Progenitor cell of endocrine pancreas (in vitro differentiated cells): ENCODE measurements around the gene C1orf167. TPM values are rescaled to one million over a fixed set of nuclear protein-coding genes. Genes with fewer than 3 reads are reported as not detected.

ENCODE experiments used
- DNase-seq: peaks from one replicate; pipeline ENCODE4 v3.0.0; 2021; ENCODE audit warnings: low spot score; ENCODE audit not compliant: unreplicated experiment
- H3K27ac Mint-ChIP-seq: 2 replicates; pipeline ENCODE4 v1.8.0; 2021; ENCODE audit warnings: mild to moderate bottlenecking, moderate library complexity, mixed read lengths
- H3K27me3 Mint-ChIP-seq: 2 replicates; pipeline ENCODE4 v1.8.0; 2021; ENCODE audit warnings: mixed read lengths
- H3K36me3 Mint-ChIP-seq: 2 replicates; pipeline ENCODE4 v1.8.0; 2022; ENCODE audit warnings: mixed read lengths; ENCODE audit not compliant: insufficient read depth
- H3K4me1 Mint-ChIP-seq: 2 replicates; pipeline ENCODE4 v1.8.0; 2021; ENCODE audit warnings: low read depth, mixed read lengths
- H3K4me3 Mint-ChIP-seq: 2 replicates; pipeline ENCODE4 v1.8.0; 2021; ENCODE audit warnings: low read depth, mild to moderate bottlenecking, moderate library complexity, mixed read lengths
- H3K9me3 Mint-ChIP-seq: 2 replicates; pipeline ENCODE4 v1.8.0; 2021; ENCODE audit warnings: low read depth, mixed read lengths
- total RNA-seq: library from RNA; stranded (reverse); gene quantifications from 2 replicates; pipeline ENCODE4 v1.2.1, GENCODE V29; 2021
- TF ChIP-seq, protein P1 (sequence below): fragments of 200-600 bp; sonication (generic); IDR thresholded peaks from one replicate; pipeline ENCODE4 v1.5.0; 2021; ENCODE audit warnings: antibody characterized with exemption, mild to moderate bottlenecking; ENCODE audit not compliant: unreplicated experiment

The C1orf167 gene
- total RNA-seq, 1 donor from 2014 or later = not detected

DNA sequence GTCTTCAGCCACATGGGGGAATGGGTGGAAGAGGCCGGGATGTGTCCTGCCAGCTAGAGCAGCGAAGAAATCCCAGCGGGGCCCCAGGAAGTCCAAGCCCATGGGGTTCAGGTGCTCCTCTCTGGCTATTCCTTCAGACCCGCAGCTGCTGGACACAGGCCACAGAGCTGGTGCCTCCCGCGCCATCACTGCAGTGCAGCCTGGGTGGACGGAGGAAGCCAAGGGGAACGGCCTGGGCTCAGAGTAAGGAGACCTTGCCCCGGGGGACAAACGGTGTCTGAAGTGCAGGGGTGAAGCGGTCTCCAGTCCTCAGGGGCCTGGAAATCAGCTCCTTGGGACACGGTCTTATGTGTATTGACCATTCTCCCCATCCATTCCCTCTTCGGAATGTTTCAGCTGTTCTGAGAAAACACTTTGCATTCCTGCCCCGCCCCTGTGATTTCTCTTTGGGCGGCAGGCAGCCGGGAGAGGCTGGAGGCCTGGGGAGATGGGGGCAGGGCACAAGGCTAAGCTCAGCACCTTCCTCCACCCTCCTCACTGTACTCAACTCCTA is 25.3 kb downstream of the C1orf167 start:
- peaks cover 5% of the 10 kb centered on the region for H3K27me3 Mint-ChIP-seq

DNA sequence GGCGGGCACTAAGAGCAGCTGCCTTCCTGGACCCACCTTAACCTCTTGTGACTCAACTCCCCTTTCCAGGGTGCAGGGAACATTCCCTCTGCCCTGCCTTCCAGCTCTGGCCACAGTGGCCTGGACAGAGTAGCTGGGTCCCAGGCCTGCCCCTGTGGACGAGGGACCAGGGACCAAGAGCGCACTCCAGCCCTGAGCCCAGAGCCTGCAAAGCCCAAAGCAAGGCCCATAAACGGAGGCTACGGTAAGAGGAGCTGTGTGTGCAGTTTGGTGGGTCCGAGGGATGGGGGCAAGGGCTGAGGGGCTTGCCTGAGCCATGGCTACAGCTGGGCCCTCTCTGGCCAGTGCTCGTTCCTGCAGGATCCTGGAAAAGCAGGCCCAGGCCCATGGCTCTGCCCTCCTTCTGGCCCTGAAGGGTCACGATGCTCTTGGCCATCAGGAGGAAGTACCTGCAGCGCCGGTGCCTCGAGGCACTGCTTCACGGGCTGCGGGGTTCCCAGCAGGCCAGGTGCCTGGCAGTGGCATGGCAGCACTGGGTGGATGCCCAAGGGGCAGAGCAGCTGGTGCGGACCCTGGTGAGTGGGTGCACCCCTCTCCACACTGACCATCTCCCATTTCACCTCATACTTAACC is 25.9 kb downstream of the C1orf167 start:
- H3K27me3 Mint-ChIP-seq = peaks cover 4% of the 10 kb centered on the region
- H3K9me3 Mint-ChIP-seq = no peaks in the 10 kb centered on the region
- DNase-seq = no peak
- H3K36me3 Mint-ChIP-seq = peaks cover 10% of the 10 kb centered on the region
- peak overlapping the region; percentile 71 for H3K27ac Mint-ChIP-seq
- TF ChIP-seq, protein P1, sequence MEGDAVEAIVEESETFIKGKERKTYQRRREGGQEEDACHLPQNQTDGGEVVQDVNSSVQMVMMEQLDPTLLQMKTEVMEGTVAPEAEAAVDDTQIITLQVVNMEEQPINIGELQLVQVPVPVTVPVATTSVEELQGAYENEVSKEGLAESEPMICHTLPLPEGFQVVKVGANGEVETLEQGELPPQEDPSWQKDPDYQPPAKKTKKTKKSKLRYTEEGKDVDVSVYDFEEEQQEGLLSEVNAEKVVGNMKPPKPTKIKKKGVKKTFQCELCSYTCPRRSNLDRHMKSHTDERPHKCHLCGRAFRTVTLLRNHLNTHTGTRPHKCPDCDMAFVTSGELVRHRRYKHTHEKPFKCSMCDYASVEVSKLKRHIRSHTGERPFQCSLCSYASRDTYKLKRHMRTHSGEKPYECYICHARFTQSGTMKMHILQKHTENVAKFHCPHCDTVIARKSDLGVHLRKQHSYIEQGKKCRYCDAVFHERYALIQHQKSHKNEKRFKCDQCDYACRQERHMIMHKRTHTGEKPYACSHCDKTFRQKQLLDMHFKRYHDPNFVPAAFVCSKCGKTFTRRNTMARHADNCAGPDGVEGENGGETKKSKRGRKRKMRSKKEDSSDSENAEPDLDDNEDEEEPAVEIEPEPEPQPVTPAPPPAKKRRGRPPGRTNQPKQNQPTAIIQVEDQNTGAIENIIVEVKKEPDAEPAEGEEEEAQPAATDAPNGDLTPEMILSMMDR = no peak
- H3K4me1 Mint-ChIP-seq = peaks cover 12% of the 10 kb centered on the region
- no peak overlapping the region for H3K4me3 Mint-ChIP-seq

More for the DNA sequence above, 25.3 kb downstream of the C1orf167 start:
- TF ChIP-seq, protein P1 = no peak
- peak overlapping the region; percentile 71 for H3K27ac Mint-ChIP-seq
- H3K9me3 Mint-ChIP-seq = no peaks in the 10 kb centered on the region
- H3K4me1 Mint-ChIP-seq = peaks cover 12% of the 10 kb centered on the region
- H3K4me3 Mint-ChIP-seq = no peak overlapping the region
- peaks cover 10% of the 10 kb centered on the region for H3K36me3 Mint-ChIP-seq
- no peak for DNase-seq

DNA sequence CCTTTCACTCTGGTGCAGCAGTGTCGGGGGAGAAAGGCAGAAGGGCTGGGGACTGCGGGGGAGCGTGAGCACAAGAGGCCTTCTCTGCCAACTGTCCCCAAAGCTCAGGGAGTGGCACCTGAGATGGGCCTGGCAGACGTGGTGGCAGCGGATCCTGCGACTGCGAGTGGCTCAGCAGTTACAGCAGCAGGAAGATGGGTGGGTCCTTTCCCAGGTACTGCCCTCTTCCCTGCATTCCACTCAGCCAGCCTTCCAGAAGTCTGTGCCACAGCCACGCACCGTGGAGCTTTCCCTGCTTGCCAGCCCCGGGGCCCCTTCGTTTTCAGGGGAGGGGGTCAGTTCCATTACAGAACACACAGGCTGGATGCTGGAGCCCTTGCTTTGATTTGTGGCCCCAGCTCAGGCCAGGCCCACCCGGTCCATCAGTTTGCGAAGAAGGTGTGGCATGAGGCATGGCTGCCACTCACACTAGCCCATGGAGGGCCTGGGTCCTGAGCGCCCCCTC is 26.6 kb downstream of the C1orf167 start:
- Mint-ChIP-seq H3K9me3 (no peaks in the 10 kb centered on the region), H3K4me1 (peaks cover 12% of the 10 kb centered on the region), H3K27ac (no peak overlapping the region), H3K36me3 (peaks cover 10% of the 10 kb centered on the region), H3K27me3 (peaks cover 3% of the 10 kb centered on the region), H3K4me3 (no peak overlapping the region)
- no peak for DNase-seq
- TF ChIP-seq, protein P1 = no peak

GRCh38 chr1:11789126-11790067 is 27.4 kb downstream of the C1orf167 start:
- peaks cover 12% of the 10 kb centered on the region for H3K36me3 Mint-ChIP-seq
- TF ChIP-seq, protein P1 = no peak
- peaks cover 12% of the 10 kb centered on the region for H3K4me1 Mint-ChIP-seq
- H3K27ac Mint-ChIP-seq = no peak overlapping the region
- H3K27me3 Mint-ChIP-seq = peaks cover 3% of the 10 kb centered on the region
- H3K9me3 Mint-ChIP-seq = no peaks in the 10 kb centered on the region
- no peak for DNase-seq
- no peak overlapping the region for H3K4me3 Mint-ChIP-seq
